Lower leg skin (tissue), 3 donors: ENCODE data around the gene C10orf71.

Experiments used
- CTCF ChIP-seq, 3 donors: fragments of 450-650 bp; IDR thresholded peaks; one replicate each; pipeline ENCODE4 v1.5.1; 2016; ENCODE audit warnings: antibody characterized with exemption in 3 of 3, mild to moderate bottlenecking in 3 of 3, moderate library complexity in 2 of 3
- POLR2A ChIP-seq, 2 donors: fragments of 450-650 bp; IDR thresholded peaks; one replicate each; pipeline ENCODE4 v1.6.1; 2016 to 2017; ENCODE audit warnings: antibody characterized with exemption in 2 of 2, mild to moderate bottlenecking in 1 of 2, moderate library complexity in 1 of 2

GRCh38 chr10:49353895-49354566 lies 55.1 kb downstream of the C10orf71 start:
- TF ChIP-seq CTCF (IDR thresholded peaks at IDR 0.05) (no peak), POLR2A (IDR thresholded peaks at IDR 0.05) (no peak)
